Measurements from ENCODE around the gene TECRL.

DNA sequence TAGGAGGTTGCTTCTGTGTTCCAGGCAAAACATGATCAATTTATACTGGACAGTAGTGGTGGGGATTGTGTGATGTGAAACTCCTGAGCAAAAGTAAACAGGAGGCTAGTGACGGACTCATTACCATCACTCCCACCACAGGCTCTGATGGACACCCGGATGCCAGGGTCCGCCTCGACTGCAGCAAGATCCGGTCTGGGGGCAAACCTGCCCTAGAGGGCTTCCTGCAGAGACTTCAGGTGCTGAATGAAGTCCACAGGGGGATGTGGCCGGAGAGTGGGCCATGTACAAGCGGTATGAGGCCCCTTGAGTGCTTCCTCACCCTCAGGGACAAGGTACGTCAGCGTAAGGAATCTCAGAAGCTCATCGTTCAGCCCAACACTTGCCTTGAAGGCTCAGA is 23.4 kb upstream of the TECRL start:
- TF ChIP-seq, protein P1, sequence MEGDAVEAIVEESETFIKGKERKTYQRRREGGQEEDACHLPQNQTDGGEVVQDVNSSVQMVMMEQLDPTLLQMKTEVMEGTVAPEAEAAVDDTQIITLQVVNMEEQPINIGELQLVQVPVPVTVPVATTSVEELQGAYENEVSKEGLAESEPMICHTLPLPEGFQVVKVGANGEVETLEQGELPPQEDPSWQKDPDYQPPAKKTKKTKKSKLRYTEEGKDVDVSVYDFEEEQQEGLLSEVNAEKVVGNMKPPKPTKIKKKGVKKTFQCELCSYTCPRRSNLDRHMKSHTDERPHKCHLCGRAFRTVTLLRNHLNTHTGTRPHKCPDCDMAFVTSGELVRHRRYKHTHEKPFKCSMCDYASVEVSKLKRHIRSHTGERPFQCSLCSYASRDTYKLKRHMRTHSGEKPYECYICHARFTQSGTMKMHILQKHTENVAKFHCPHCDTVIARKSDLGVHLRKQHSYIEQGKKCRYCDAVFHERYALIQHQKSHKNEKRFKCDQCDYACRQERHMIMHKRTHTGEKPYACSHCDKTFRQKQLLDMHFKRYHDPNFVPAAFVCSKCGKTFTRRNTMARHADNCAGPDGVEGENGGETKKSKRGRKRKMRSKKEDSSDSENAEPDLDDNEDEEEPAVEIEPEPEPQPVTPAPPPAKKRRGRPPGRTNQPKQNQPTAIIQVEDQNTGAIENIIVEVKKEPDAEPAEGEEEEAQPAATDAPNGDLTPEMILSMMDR (IDR thresholded peaks at IDR 0.05), result no peak
- no peak for TF ChIP-seq POLR2A (IDR thresholded peaks at IDR 0.05)
